Stimulated activated CD4-positive, alpha-beta T cell treated with anti-CD3 and anti-CD28 coated beads, Interleukin-15, amount 100 ng/mL, for 24 hours (primary cell): ENCODE measurements around the gene PKM.
A peak's percentile ranks its signal among the peaks of the same experiment; 100 is the strongest.
"Not testable (repeated sequence)": the region's sequence is repeated elsewhere in the genome, so short reads cannot be mapped to it uniquely, and the experiment has no call there.

Experiments used
- DNase-seq: peaks from one replicate; pipeline ENCODE4 v3.0.0-alpha.2; 2020

PKM gene

DNA sequence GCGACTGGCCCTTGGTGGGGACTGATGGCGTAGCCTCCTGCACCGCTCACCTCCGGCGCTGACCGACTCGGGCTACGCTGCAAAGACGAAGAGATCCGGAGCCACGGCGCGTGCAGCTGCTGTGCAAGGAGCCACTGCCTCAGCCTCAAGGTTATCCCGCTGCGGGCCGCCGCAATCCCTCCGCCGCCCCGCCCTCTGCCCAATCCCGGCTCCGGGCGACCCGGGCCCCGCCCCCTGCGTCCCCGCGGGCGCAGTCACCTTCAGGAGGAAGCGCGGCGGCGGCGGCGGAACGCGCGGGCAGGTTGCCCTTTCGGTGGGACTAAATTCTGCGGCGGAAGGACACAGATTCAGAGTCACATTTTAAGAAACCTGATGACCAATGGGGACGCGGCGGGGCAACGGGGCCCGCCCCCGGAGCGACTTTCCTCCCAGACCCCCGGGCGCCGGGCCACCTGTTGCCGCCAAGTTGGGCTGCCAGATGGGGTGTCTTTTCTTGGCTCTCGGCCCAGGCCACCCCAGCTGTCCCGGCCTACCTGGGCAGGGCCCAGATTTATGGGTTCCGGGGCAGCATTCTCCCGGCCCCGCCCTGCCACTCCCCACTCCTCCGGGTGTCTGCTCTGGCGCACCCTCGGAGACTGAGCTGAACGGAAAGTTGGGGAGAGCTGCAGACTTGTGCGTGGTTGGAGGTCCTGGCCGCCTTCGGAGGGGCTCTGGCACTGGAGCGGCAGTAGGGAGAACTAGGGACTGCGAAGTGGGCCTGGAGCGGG, at the start of gene PKM:
TSS of gene PKM (minus strand) at position 125 of the 767 bp plus-strand sequence. CDS start 12,093 bp downstream, outside the sequence.
- DNase-seq, result peak; percentile 99

GRCh38 chr15:72280751-72281150, 49.8 kb upstream of the PKM start:
- DNase-seq, result no peak

- no peak for DNase-seq
Observed at GRCh38 chr15:72278737-72279136, 47.7 kb upstream of the PKM start.

DNA sequence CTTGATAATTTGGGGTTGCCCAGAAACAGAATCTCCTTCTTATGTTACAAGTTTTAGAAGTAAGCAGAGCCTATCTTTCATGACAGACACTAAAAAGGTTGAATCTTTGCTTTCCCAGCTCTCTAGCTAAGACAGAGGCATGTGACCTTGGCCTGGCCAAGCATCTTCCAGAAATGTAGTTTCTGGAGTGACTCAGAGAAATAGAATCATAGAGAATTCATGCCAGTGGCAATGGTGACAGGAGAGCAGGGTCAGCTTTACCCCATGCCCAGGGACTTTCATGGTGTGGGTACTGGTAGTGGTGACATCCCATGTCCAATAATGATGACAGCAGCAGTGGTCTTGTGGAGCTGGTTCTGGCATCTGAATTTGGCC, 45.3 kb upstream of the PKM start:
- DNase-seq, result no peak

- DNase-seq, result not testable (repeated sequence)
Observed at GRCh38 chr15:72275635-72276325, 44.8 kb upstream of the PKM start.

DNA sequence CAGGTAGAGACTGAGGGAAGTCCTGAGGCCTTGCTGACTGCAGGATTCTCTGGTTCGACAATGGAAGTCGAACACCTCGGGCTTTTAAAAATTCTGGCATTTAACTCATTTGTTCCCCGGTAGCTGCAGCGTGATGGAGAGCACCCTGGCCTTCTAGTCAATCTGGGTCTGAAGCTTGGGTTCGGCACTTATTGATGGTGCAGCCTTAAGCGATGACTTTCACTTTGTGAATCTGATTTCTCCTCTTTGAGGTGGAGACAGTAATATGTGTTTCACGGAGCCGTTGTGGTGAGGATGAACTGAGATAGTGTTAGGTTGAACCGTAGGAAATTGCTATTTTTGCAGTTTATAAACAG, 42.0 kb upstream of the PKM start:
- no peak for DNase-seq

- peak; percentile 99 for DNase-seq
Observed at GRCh38 chr15:72272213-72272996, 41.4 kb upstream of the PKM start, which contains the start of gene PARP6. PARP6 (minus strand) TSS chr15:72272554; CDS start chr15:72267477, 5,077 bp downstream.

DNA sequence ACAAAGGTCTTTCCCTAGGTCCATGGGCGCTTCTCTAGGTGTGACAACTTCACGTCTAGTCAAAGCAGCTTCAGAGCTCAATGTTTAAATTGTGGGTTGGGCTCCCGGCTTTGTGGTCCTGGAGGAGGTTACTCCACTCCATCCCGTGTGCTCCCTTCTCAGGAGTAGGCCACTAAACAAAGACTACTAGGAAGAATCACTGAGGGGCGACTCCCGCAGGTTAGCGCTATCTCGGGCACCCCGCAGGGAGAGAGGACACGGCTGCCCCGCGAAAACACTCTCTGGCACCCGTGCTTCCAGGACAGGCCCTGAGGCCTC, 40.9 kb upstream of the PKM start:
- peak; percentile 34 for DNase-seq

- DNase-seq, result no peak
Observed at GRCh38 chr15:72271221-72271620, 40.2 kb upstream of the PKM start.

- DNase-seq, result no peak
Observed at GRCh38 chr15:72269739-72270138, 38.7 kb upstream of the PKM start.

DNA sequence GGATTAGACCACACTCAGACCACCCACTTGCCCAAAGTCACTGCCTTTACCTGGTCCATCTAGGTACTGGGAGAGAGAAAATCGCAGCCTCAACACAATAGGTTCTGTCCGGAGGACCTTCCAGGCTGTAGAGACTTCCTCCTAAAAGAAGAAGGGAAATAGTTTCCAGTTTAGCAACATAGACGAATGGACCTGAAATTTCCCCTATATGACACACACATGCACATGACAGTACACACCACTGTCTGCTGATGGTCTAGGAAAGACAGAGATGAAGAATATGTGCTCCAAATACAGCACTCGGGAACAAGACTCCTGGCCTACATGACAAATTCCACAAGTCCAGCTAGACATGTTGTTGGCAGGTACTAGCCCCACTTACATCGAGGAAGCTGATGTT, 34.0 kb upstream of the PKM start:
- no peak for DNase-seq

DNA sequence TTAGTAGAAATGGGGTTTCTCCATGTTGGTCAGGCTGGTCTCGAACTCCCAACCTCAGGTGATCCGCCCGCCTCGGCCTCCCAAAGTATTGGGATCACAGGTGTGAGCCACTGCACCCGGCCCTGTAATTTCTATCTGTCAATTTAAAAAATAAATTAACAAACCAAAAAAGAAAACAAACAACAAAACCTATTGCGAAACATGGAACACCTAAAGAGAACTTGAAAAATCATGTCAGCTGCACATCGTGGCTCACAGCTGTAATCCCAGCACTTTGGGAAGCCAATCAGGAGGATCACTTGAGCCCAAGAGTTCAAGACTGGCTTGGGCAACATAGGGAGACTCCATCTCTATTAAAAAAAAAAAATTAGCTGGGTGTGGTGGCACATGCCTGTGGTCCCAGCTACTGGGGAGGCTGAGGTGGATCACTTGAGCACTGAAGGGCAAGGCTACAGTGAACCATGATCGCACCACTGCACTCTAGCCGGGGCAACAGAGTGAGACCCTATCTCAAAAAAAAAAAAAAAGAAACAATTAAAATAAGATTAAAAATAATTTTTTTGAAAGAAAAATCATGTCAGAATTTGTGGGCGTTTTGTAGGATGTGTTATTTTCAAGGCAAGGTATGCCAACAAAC, 21.8 kb upstream of the PKM start:
- DNase-seq, result no peak

DNA sequence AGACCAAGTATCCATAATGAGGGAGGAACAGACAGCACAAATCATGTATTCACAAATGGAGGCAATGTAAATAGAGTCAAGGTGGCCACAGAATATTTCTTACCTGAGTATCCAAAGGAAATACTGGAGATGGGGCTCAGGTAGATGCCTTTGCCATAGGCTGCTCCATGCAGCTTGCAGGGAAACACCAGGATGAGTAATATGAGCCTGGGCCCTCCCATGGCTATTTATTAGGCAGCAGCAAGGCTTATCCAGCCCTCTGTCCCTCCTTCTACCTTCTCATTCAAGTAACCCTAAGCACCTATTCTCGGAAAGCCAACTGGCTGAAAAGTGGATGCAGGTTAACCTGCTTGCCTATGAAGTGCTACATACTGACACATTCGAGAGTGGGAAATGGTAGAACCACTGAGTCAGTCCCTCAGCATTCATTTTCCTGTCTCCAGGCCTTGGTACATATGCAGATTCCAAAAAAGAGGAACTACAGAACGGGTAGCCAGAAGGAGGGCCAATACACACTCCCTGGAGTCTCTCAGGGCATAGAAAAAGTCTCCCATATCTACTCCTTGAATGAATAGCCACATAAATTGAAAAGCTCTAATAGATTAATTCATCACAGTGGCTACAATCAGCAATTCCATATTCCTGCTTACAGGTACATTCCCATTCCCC, 18.3 kb upstream of the PKM start:
- DNase-seq, result no peak

GRCh38 chr15:72248514-72248913, 17.5 kb upstream of the PKM start:
- DNase-seq, result no peak

- DNase-seq, result no peak
Observed at GRCh38 chr15:72242775-72243370, 11.9 kb upstream of the PKM start.

DNA sequence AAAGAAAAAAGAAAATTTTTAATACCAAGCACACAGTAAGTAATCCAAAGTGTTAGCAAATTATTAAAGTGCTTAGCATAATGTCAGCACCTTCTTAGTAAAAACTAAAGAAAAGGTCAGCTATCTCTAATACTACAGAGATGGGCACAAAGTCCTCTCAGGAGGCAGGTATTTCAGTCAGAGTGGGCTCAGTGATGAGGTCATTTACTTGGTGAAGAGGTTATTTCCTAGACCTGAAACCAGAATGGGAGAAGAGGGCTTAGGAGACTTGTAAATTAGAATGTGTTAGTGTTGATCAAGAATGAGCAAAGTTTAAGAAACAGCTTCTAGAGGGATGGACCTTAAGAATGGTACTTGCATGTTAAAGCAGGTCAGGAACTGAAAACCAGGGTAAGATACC, 8.7 kb upstream of the PKM start:
- no peak for DNase-seq

DNA sequence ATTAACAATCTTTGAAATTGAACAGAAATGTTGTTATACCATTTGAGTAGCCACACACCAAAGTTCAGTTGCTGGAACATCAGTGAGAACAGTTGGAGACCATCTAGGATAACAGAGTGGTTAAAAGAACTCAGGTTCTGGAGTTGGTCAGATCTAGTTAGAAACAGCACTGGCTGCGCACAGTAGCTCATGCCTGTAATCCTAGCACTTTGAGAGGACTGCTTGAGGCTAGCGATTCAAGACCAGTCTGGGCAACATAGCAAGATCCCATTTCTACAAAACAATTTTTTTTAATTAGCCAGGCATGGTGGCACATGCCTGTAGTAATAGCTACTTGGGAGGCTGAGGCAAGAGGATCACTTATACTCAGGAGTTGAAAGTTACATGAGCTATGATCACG, 7.6 kb upstream of the PKM start:
- DNase-seq, result no peak

- DNase-seq, result no peak
Observed at GRCh38 chr15:72237853-72238224, 6.8 kb upstream of the PKM start.

GRCh38 chr15:72237029-72237852, 6.3 kb upstream of the PKM start:
- DNase-seq, result peak; percentile 88

GRCh38 chr15:72236381-72237003, 5.5 kb upstream of the PKM start:
- no peak for DNase-seq

DNA sequence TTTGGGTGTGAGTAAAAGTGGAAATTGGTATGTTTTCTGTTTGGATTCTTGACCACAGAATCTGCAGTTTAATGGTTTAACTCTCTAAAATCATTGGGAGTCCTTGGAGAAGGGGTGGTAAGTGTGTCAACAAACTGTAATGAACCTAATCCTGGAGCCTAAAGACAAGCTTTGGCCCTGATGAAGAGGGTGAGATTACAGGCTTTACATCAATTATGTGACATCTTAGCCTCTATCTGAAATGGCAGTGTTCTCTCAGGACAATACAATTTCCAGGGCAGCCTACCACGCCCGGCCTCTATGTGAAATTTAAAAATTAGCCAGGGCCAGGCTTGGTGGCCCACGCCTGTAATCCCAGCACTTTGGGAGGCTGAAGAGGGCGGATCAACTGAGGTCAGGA, 4.3 kb upstream of the PKM start:
- DNase-seq, result no peak
